ENCODE data around the gene C6orf89. TPM values are rescaled to one million over a fixed set of nuclear protein-coding genes. Genes with fewer than 3 reads are reported as not detected.
"Not testable (repeated sequence)": the region's sequence is repeated elsewhere in the genome, so short reads cannot be mapped to it uniquely, and the experiment has no call there.

Gene C6orf89
- total RNA-seq, 1 donor from 2014 or later = 71.4 TPM

GRCh38 chr6:36888115-36888643 is 2.4 kb downstream of the C6orf89 start:
- no peak for DNase-seq (ENCODE audit: low spot score)

GRCh38 chr6:36888654-36889481 is 3.1 kb downstream of the C6orf89 start:
- DNase-seq (ENCODE audit: low spot score) = no peak

GRCh38 chr6:36890112-36890663 is 4.4 kb downstream of the C6orf89 start:
- DNase-seq (ENCODE audit: low spot score) = no peak

- not testable (repeated sequence) for DNase-seq (ENCODE audit: low spot score)
Measured at GRCh38 chr6:36891153-36891552, 5.4 kb downstream of the C6orf89 start.

- DNase-seq (ENCODE audit: low spot score) = no peak
Measured at GRCh38 chr6:36893976-36894932, 8.5 kb downstream of the C6orf89 start.

- no peak for DNase-seq (ENCODE audit: low spot score)
Measured at GRCh38 chr6:36897609-36898008, 11.9 kb downstream of the C6orf89 start.

GRCh38 chr6:36904114-36904513 is 18.4 kb downstream of the C6orf89 start:
- DNase-seq (ENCODE audit: low spot score) = no peak

- no peak for DNase-seq (ENCODE audit: low spot score)
Measured at GRCh38 chr6:36904851-36905393, 19.2 kb downstream of the C6orf89 start.

GRCh38 chr6:36906539-36907325 is 21.0 kb downstream of the C6orf89 start:
- DNase-seq (ENCODE audit: low spot score) = no peak

- DNase-seq (ENCODE audit: low spot score) = peak; percentile 64
Measured at GRCh38 chr6:36907781-36908180, 22.0 kb downstream of the C6orf89 start.

- DNase-seq (ENCODE audit: low spot score) = no peak
Measured at GRCh38 chr6:36908747-36909146, 23.0 kb downstream of the C6orf89 start.

GRCh38 chr6:36912030-36912454 is 26.3 kb downstream of the C6orf89 start:
- no peak for DNase-seq (ENCODE audit: low spot score)

- DNase-seq (ENCODE audit: low spot score) = peak; percentile 53
Measured at GRCh38 chr6:36912586-36912985, 26.8 kb downstream of the C6orf89 start.

GRCh38 chr6:36913082-36913481 is 27.3 kb downstream of the C6orf89 start:
- no peak for DNase-seq (ENCODE audit: low spot score)

- DNase-seq (ENCODE audit: low spot score) = peak; percentile 54
Measured at GRCh38 chr6:36914227-36914794, 28.6 kb downstream of the C6orf89 start.

- no peak for DNase-seq (ENCODE audit: low spot score)
Measured at GRCh38 chr6:36915599-36915998, 29.8 kb downstream of the C6orf89 start.

GRCh38 chr6:36916126-36916525 is 30.4 kb downstream of the C6orf89 start:
- no peak for DNase-seq (ENCODE audit: low spot score)

- DNase-seq (ENCODE audit: low spot score) = peak; percentile 58
Measured at GRCh38 chr6:36917541-36918193, 31.9 kb downstream of the C6orf89 start.

GRCh38 chr6:36920049-36920448 is 34.3 kb downstream of the C6orf89 start:
- no peak for DNase-seq (ENCODE audit: low spot score)

- DNase-seq (ENCODE audit: low spot score) = no peak
Measured at GRCh38 chr6:36920546-36920945, 34.8 kb downstream of the C6orf89 start.
